GM10266 (cell line): ENCODE measurements around the gene EYS.
"Not testable (repeated sequence)": the region's sequence is repeated elsewhere in the genome, so short reads cannot be mapped to it uniquely, and the experiment has no call there.

ENCODE experiments used
- DNase-seq: peaks from one replicate; pipeline ENCODE4 v3.0.0; 2012; ENCODE audit errors: extremely low spot score
- CTCF ChIP-seq: IDR thresholded peaks from 2 replicates; pipeline ENCODE4 v1.5.1; 2012; ENCODE audit warnings: mild to moderate bottlenecking, low read depth; ENCODE audit not compliant: control insufficient read depth, insufficient read depth; ENCODE audit errors: missing control alignments

The EYS gene

GRCh38 chr6:65059568-65059967 lies 647.5 kb downstream of the EYS start:
- DNase-seq, result no peak
- no peak for TF ChIP-seq CTCF

GRCh38 chr6:65055545-65055944 lies 651.5 kb downstream of the EYS start:
- no peak for DNase-seq

GRCh38 chr6:65052626-65053025 lies 654.4 kb downstream of the EYS start:
- TF ChIP-seq CTCF, result no peak
- DNase-seq, result no peak

More at GRCh38 chr6:65055545-65055944, 651.5 kb downstream of the EYS start:
- TF ChIP-seq CTCF, result no peak

- no peak for TF ChIP-seq CTCF
- no peak for DNase-seq
Measured at GRCh38 chr6:65045801-65046200, 661.2 kb downstream of the EYS start.

GRCh38 chr6:65014006-65014405 lies 693.0 kb downstream of the EYS start:
- no peak for DNase-seq
- no peak for TF ChIP-seq CTCF

- no peak for DNase-seq
Measured at GRCh38 chr6:65006788-65007187, 700.2 kb downstream of the EYS start.

GRCh38 chr6:65004283-65004682 lies 702.7 kb downstream of the EYS start:
- no peak for DNase-seq
- TF ChIP-seq CTCF, result no peak

More at GRCh38 chr6:65006788-65007187, 700.2 kb downstream of the EYS start:
- no peak for TF ChIP-seq CTCF

GRCh38 chr6:65002882-65003281 lies 704.1 kb downstream of the EYS start:
- not testable (repeated sequence) for DNase-seq
